RPMI8226 (cell line): ENCODE data around the gene OOSP3.
"Not testable (repeated sequence)": the region's sequence is repeated elsewhere in the genome, so short reads cannot be mapped to it uniquely, and the experiment has no call there.

ENCODE experiments used
- DNase-seq: peaks from one replicate; pipeline ENCODE4 v3.0.0-alpha.2; 2015

OOSP3 gene

GRCh38 chr11:59877784-59878183 is 798 bp upstream of the OOSP3 start:
- no peak for DNase-seq

GRCh38 chr11:59879567-59879966 is 985 bp downstream of the OOSP3 start:
- DNase-seq, result no peak

GRCh38 chr11:59883597-59883996 is 5.0 kb downstream of the OOSP3 start:
- DNase-seq, result no peak

- DNase-seq, result not testable (repeated sequence)
Measured at GRCh38 chr11:59887156-59887555, 8.6 kb downstream of the OOSP3 start.

- DNase-seq, result no peak
Measured at GRCh38 chr11:59891781-59892181, 13.2 kb downstream of the OOSP3 start.

GRCh38 chr11:59894616-59895015 is 16.0 kb downstream of the OOSP3 start:
- no peak for DNase-seq

- DNase-seq, result no peak
Measured at GRCh38 chr11:59898046-59898445, 19.5 kb downstream of the OOSP3 start.

- no peak for DNase-seq
Measured at GRCh38 chr11:59898650-59899049, 20.1 kb downstream of the OOSP3 start.

GRCh38 chr11:59899532-59899931 is 20.9 kb downstream of the OOSP3 start:
- DNase-seq, result peak; percentile 30

- no peak for DNase-seq
Measured at GRCh38 chr11:59900366-59901126, 22.0 kb downstream of the OOSP3 start.

GRCh38 chr11:59901306-59901705 is 22.7 kb downstream of the OOSP3 start:
- no peak for DNase-seq

GRCh38 chr11:59903569-59903968 is 25.0 kb downstream of the OOSP3 start:
- not testable (repeated sequence) for DNase-seq

GRCh38 chr11:59918480-59918879 is 39.9 kb downstream of the OOSP3 start:
- DNase-seq, result no peak

- DNase-seq, result peak; percentile 13
Measured at GRCh38 chr11:59918987-59919589, 40.5 kb downstream of the OOSP3 start.

GRCh38 chr11:59923813-59924212 is 45.2 kb downstream of the OOSP3 start:
- peak; percentile 3 for DNase-seq

- DNase-seq, result no peak
Measured at GRCh38 chr11:59931688-59932087, 53.1 kb downstream of the OOSP3 start.

- no peak for DNase-seq
Measured at GRCh38 chr11:59938132-59938531, 59.5 kb downstream of the OOSP3 start, which contains the start of gene OOSP1. Gene OOSP1, plus strand, starts transcription at chr11:59938432. Its CDS starts 23 bp downstream, at chr11:59938455.

- DNase-seq, result no peak
Measured at GRCh38 chr11:59938718-59939117, 60.1 kb downstream of the OOSP3 start.

GRCh38 chr11:59939482-59939881 is 60.9 kb downstream of the OOSP3 start:
- no peak for DNase-seq

- DNase-seq, result no peak
Measured at GRCh38 chr11:59941091-59941490, 62.5 kb downstream of the OOSP3 start.

GRCh38 chr11:59943997-59944714 is 65.6 kb downstream of the OOSP3 start:
- DNase-seq, result no peak

GRCh38 chr11:59944720-59945119 is 66.1 kb downstream of the OOSP3 start:
- DNase-seq, result no peak
